Measurements from ENCODE around the gene NRM. TPM values are rescaled to one million over a fixed set of nuclear protein-coding genes. Genes with fewer than 3 reads are reported as not detected.

Gene NRM
- total and polyA plus RNA-seq, 2 of the 13 experiments (the other 11 are each of a cell fraction or from before 2014, with no cell fraction given) = 12.5 to 16.0 TPM

GRCh38 chr6:30717129-30717844 lies 26.5 kb upstream of the NRM start, which contains the start of gene MDC1 (continued):
- TF ChIP-seq ZFP91 (CRISPR knock-in tag; IDR thresholded peaks at IDR 0.05; ENCODE audit: borderline replicate concordance) (peak; percentile 94), HINFP (CRISPR knock-in tag; IDR thresholded peaks at IDR 0.05; ENCODE audit: low read depth) (peak; percentile 87), TOE1 (CRISPR knock-in tag; IDR thresholded peaks at IDR 0.05) (peak; percentile 88; the same call in 1 of the 2 replicates), THYN1 (CRISPR knock-in tag; IDR thresholded peaks at IDR 0.05; ENCODE audit: borderline replicate concordance, low read depth) (0 out of 2 replicates have a peak, but pooled peaks have one; percentile 35), KAT7 (CRISPR knock-in tag; IDR thresholded peaks at IDR 0.05; ENCODE audit: borderline replicate concordance) (peak; percentile 87; the same call in 1 of the 2 replicates), CBX2 (IDR thresholded peaks at IDR 0.05; ENCODE audit: low read depth, low read length) (no peak), CBX2 (CRISPR knock-in tag; IDR thresholded peaks at IDR 0.05; ENCODE audit: low read depth) (peak; percentile 82; the same call in 1 of the 2 replicates), AHR (CRISPR knock-in tag; IDR thresholded peaks at IDR 0.05) (peak; percentile 83; the same call in 1 of the 2 replicates), ZSCAN20 (CRISPR knock-in tag; IDR thresholded peaks at IDR 0.05; ENCODE audit: borderline replicate concordance) (0 out of 2 replicates have a peak, but pooled peaks have one; percentile 19), RFX1 (IDR thresholded peaks at IDR 0.05) (no peak), ZFYVE20 (CRISPR knock-in tag; IDR thresholded peaks at IDR 0.05; ENCODE audit: borderline replicate concordance, low read depth) (no peak; the same call in 1 of the 2 replicates), ZFP82 (CRISPR knock-in tag; IDR thresholded peaks at IDR 0.05; ENCODE audit: borderline replicate concordance) (0 out of 2 replicates have a peak, but pooled peaks have one; percentile 65), ZNF496 (CRISPR knock-in tag; IDR thresholded peaks at IDR 0.05; ENCODE audit: insufficient replicate concordance) (no peak), ZNF556 (CRISPR knock-in tag; IDR thresholded peaks at IDR 0.05; ENCODE audit: borderline replicate concordance) (peak; percentile 97), ZNF317 (CRISPR knock-in tag; IDR thresholded peaks at IDR 0.05) (peak; percentile 62; the same call in 1 of the 2 replicates), ZNF788 (CRISPR knock-in tag; IDR thresholded peaks at IDR 0.05; ENCODE audit: borderline replicate concordance) (peak; percentile 99), KMT2A (CRISPR knock-in tag; IDR thresholded peaks at IDR 0.05) (peak; percentile 93), AFF4 (CRISPR knock-in tag; IDR thresholded peaks at IDR 0.05) (peak; percentile 59; the same call in 1 of the 2 replicates), ZNF333 (CRISPR knock-in tag; IDR thresholded peaks at IDR 0.05; ENCODE audit: borderline replicate concordance) (peak; percentile 95; the same call in 1 of the 2 replicates)

All from HepG2 (cell line).